Thoracic aorta endothelial cell (primary cell): ENCODE measurements around the gene TOR1A. TPM values are rescaled to one million over a fixed set of nuclear protein-coding genes. Genes with fewer than 3 reads are reported as not detected.

Experiments used
- small RNA-seq: library from RNA; depleted of rRNA; stranded (forward); fragments of <200 nt; gene quantifications from one replicate; pipeline ENCODE3, GENCODE V24; 2012
- total RNA-seq: library from RNA; depleted of rRNA; stranded (reverse); fragments of >200 nt; gene quantifications from 2 replicates; pipeline ENCODE4 v1.2.3, GENCODE V29; 2012

Gene TOR1A, protein sequence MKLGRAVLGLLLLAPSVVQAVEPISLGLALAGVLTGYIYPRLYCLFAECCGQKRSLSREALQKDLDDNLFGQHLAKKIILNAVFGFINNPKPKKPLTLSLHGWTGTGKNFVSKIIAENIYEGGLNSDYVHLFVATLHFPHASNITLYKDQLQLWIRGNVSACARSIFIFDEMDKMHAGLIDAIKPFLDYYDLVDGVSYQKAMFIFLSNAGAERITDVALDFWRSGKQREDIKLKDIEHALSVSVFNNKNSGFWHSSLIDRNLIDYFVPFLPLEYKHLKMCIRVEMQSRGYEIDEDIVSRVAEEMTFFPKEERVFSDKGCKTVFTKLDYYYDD
- total RNA-seq = 53.6 and 59.1 TPM in 2 replicates

GRCh38 chr9:129823935-129824601, at the start of gene TOR1A:
TOR1A (minus strand) TSS chr9:129824136; CDS start chr9:129824085, 51 bp downstream.

DNA sequence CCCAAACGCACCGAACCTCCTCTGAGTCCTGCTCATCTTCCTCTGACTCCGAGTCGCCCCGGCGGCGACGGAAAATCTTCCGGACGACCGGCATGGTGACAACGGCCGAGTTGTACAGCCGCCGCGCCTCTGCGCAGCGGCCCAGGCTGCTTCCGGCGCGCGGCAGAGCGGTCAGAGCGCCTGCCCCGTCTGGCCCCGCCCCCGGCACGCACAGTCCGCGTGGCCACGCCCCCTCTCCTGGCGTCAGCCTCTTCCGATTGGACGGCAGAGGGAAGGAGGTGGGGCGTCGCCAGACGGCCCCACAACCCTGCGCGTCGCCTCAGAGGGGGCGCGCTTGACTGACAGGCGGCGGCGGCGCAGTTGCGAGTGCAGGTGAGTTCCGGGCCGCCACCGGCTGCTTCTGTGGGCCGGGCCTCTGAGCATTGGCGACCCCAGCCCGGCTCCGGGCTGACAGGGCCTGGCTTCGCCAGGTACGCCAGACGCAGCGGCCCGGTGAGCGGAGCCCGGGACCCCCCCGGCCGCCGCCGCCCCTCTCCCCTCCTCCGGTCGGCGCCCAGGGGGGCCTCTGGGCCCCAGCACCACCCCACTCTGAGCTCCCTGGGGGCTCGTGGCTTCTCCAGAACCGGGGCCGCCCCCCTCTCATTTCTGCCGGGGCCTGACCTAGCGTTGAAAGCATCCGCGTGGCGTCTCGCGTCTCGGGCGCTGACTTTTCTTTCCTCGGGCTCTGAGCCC, 11.4 kb upstream of the TOR1A start, which contains the start of the genes C9orf78 and USP20:
Gene C9orf78 (minus strand): TSS at position 148 of the 732 bp plus-strand sequence. CDS start 54 bp downstream, at position 94.
Gene USP20 (plus strand): TSS at position 331 of the 732 bp plus-strand sequence. CDS start 17,098 bp downstream, outside the sequence.

DNA sequence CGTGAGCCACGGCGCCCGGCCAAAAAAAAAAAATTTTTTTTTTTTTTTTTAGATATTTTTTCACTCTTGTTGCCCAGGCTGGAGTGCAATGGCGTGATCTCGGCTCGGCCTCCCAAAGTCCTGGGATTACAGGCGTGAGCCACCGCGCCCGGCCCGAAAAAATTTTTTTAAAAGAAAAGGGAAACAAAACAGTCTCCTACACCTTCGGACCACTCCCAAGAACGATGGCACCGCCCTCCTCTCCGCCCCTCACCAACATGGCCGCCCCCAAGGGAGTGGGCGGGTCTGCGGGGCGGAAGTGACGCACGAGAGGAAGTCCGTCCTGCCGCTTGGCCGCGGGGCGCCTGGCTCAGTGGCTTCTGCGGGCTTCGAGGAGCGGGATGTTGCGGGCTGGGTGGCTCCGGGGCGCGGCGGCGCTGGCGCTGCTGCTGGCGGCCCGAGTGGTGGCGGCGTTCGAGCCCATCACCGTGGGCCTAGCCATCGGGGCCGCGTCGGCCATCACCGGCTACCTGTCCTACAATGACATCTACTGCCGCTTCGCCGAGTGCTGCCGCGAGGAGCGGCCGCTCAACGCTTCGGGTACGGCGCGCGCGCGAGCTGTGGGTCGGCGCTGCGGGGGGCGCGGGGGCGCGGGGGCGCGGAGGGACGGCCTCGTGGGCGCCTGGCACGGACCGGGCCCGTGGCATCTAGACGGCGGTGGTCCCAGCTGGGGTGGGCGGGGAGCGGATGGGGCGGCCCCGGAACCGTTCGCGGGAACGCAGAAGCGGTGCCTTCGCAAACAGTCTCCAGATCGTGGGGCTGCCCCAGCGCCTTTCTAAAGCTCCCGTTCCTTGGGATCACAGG, 20.9 kb downstream of the TOR1A start, which contains the start of gene TOR1B:
Gene TOR1B (plus strand): TSS at position 352 of the 843 bp plus-strand sequence. CDS start 29 bp downstream, at position 381.

Small RNAs within 50 kb of the gene (small RNA-seq; reads per million reads assigned to genes)
- not detected for gene MIR6855

Other genes starting within 250 kb of the TOR1A start
- not detected in 2 replicates for gene C9orf50, start 203.0 kb downstream of the TOR1A start, total RNA-seq
- gene NTMT1, start 198.0 kb downstream of the TOR1A start, total RNA-seq = 19.8 and 29.6 TPM in 2 replicates
- gene ASB6, start 182.0 kb downstream of the TOR1A start, total RNA-seq = 14.8 and 18.5 TPM in 2 replicates
- not detected in 2 replicates for gene PRRX2, start 158.5 kb downstream of the TOR1A start, total RNA-seq
- gene PTGES, start 71.1 kb downstream of the TOR1A start, total RNA-seq = not detected in 2 replicates
- 23.1 and 24.9 TPM in 2 replicates for gene TOR1B, start 21.0 kb downstream of the TOR1A start, total RNA-seq
- gene C9orf78, start 11.1 kb upstream of the TOR1A start, total RNA-seq = 29.5 and 31.8 TPM in 2 replicates
- gene USP20, start 11.3 kb upstream of the TOR1A start, total RNA-seq = 5.7 and 7.3 TPM in 2 replicates
- 40.5 and 64.9 TPM in 2 replicates for gene FNBP1, start 219.1 kb upstream of the TOR1A start, total RNA-seq
- 29.7 and 30.2 TPM in 2 replicates for gene GPR107, start 229.8 kb upstream of the TOR1A start, total RNA-seq